GM23338 (cell line): ENCODE measurements around the gene SMAP2.

Experiments used
- CREB1 ChIP-seq: fragments of 250-450 bp; sonication (Bioruptor Pico); IDR thresholded peaks from 2 replicates; pipeline ENCODE4 v1.5.0; 2020; ENCODE audit warnings: low read depth, mild to moderate bottlenecking, moderate library complexity
- EZH2 ChIP-seq: fragments of 200-600 bp; sonication (generic); IDR thresholded peaks from one replicate; pipeline ENCODE4 v1.8.0; 2017; ENCODE audit warnings: antibody characterized with exemption, mild to moderate bottlenecking, low read depth; ENCODE audit not compliant: unreplicated experiment
- EZH2phosphoT487 ChIP-seq: fragments of 200-600 bp; sonication (generic); IDR thresholded peaks from one replicate; pipeline ENCODE4 v1.8.1; 2018; ENCODE audit warnings: antibody characterized with exemption; ENCODE audit not compliant: unreplicated experiment
- POLR2AphosphoS5 ChIP-seq: IDR thresholded peaks from 2 replicates; pipeline ENCODE4 v1.6.1; 2016; ENCODE audit warnings: antibody characterized with exemption, low read depth
- ZNF114 ChIP-seq: fragments of 250-450 bp; sonication (Bioruptor Pico); IDR thresholded peaks from 2 replicates; pipeline ENCODE4 v1.5.0; 2020; ENCODE audit warnings: mild to moderate bottlenecking, moderate library complexity
- TF ChIP-seq, protein P1 (sequence below), 2 experiments: fragments of 200-600 bp in 1 of 2; sonication (generic) in 1 of 2; conservative IDR thresholded peaks; 2 replicates each; pipeline versions ENCODE4 v1.5.1 to v1.6.1; 2016 to 2017; ENCODE audit warnings: antibody characterized with exemption in 2 of 2, low read depth in 2 of 2, mild to moderate bottlenecking in 2 of 2, moderate library complexity in 1 of 2
- TF ChIP-seq, protein P2 (sequence below): IDR thresholded peaks from 2 replicates; pipeline ENCODE4 v1.6.1; 2016; ENCODE audit warnings: antibody characterized with exemption
- TF ChIP-seq, protein P3 (sequence below): IDR thresholded peaks from one replicate; pipeline ENCODE4 v1.6.1; 2018; ENCODE audit warnings: antibody characterized with exemption; ENCODE audit not compliant: unreplicated experiment

DNA sequence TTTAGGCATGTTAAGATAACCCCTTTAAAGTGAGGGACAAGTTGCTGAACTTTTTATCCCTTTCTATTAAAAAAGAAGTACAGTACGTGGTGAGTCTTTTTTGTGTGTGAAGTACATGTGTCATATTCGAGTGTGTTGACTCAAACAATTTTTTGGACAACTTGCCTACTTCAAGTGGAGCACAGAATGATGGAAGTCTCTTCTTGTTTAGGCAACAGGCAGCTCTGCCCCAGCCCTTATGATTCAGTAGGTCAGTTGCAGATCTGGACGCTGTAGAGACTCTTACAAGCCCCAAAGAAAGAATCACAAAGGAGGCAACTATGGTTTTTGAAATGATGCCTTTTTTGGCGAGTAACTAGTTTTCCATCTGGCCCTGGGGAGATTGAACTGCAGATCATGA is 62.3 kb downstream of the SMAP2 start:
- TF ChIP-seq, protein P1, sequence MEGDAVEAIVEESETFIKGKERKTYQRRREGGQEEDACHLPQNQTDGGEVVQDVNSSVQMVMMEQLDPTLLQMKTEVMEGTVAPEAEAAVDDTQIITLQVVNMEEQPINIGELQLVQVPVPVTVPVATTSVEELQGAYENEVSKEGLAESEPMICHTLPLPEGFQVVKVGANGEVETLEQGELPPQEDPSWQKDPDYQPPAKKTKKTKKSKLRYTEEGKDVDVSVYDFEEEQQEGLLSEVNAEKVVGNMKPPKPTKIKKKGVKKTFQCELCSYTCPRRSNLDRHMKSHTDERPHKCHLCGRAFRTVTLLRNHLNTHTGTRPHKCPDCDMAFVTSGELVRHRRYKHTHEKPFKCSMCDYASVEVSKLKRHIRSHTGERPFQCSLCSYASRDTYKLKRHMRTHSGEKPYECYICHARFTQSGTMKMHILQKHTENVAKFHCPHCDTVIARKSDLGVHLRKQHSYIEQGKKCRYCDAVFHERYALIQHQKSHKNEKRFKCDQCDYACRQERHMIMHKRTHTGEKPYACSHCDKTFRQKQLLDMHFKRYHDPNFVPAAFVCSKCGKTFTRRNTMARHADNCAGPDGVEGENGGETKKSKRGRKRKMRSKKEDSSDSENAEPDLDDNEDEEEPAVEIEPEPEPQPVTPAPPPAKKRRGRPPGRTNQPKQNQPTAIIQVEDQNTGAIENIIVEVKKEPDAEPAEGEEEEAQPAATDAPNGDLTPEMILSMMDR (conservative IDR thresholded peaks at IDR 0.05; ENCODE audit: low read depth in 2 of 2), result no peak
- TF ChIP-seq CREB1 (CRISPR knock-in tag) (no peak), POLR2AphosphoS5 (no peak), EZH2 (no peak), ZNF114 (no peak), EZH2phosphoT487 (no peak)
- TF ChIP-seq, protein P2, sequence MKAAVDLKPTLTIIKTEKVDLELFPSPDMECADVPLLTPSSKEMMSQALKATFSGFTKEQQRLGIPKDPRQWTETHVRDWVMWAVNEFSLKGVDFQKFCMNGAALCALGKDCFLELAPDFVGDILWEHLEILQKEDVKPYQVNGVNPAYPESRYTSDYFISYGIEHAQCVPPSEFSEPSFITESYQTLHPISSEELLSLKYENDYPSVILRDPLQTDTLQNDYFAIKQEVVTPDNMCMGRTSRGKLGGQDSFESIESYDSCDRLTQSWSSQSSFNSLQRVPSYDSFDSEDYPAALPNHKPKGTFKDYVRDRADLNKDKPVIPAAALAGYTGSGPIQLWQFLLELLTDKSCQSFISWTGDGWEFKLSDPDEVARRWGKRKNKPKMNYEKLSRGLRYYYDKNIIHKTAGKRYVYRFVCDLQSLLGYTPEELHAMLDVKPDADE, result no peak
- TF ChIP-seq, protein P3, sequence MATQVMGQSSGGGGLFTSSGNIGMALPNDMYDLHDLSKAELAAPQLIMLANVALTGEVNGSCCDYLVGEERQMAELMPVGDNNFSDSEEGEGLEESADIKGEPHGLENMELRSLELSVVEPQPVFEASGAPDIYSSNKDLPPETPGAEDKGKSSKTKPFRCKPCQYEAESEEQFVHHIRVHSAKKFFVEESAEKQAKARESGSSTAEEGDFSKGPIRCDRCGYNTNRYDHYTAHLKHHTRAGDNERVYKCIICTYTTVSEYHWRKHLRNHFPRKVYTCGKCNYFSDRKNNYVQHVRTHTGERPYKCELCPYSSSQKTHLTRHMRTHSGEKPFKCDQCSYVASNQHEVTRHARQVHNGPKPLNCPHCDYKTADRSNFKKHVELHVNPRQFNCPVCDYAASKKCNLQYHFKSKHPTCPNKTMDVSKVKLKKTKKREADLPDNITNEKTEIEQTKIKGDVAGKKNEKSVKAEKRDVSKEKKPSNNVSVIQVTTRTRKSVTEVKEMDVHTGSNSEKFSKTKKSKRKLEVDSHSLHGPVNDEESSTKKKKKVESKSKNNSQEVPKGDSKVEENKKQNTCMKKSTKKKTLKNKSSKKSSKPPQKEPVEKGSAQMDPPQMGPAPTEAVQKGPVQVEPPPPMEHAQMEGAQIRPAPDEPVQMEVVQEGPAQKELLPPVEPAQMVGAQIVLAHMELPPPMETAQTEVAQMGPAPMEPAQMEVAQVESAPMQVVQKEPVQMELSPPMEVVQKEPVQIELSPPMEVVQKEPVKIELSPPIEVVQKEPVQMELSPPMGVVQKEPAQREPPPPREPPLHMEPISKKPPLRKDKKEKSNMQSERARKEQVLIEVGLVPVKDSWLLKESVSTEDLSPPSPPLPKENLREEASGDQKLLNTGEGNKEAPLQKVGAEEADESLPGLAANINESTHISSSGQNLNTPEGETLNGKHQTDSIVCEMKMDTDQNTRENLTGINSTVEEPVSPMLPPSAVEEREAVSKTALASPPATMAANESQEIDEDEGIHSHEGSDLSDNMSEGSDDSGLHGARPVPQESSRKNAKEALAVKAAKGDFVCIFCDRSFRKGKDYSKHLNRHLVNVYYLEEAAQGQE, result no peak
